ENCODE measurements around the gene MYO6.

MYO6 gene

DNA sequence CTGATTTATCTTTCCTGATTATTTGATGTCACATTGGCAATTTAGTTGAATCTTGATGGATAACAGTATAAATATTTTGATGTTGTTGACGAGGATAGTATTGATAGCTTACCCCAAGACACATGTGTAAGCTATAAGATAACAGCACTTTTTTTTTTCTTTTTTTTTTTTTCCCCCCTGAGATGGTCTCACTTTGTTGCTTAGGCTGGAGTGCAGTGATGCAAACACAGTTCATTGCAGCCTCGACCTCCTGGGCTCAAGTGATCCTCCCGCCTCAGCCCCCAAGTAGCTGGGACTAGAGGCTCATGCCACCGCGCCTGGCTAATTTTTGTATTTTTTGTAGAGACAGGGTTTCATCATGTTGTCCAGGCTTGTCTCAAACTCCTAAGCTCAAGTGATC is 21.8 kb downstream of the MYO6 start:
- no peak for ATAC-seq
- TF ChIP-seq CSDC2 (CRISPR knock-in tag; IDR thresholded peaks at IDR 0.05) (no peak), ZC3H10 (CRISPR knock-in tag; IDR thresholded peaks at IDR 0.05) (no peak), ISL1 (CRISPR knock-in tag; IDR thresholded peaks at IDR 0.05) (no peak), GLIS3 (CRISPR knock-in tag; IDR thresholded peaks at IDR 0.05) (no peak), ARNTL (CRISPR knock-in tag; IDR thresholded peaks at IDR 0.05; ENCODE audit: borderline replicate concordance, low read depth) (no peak), ZFP30 (CRISPR knock-in tag; IDR thresholded peaks at IDR 0.05) (no peak), ZFP3 (CRISPR knock-in tag; IDR thresholded peaks at IDR 0.05) (no peak), TCF4 (CRISPR knock-in tag; IDR thresholded peaks at IDR 0.05; ENCODE audit: borderline replicate concordance) (no peak), ZNF8 (CRISPR knock-in tag; IDR thresholded peaks at IDR 0.05) (no peak), SNAI2 (CRISPR knock-in tag; IDR thresholded peaks at IDR 0.05) (no peak), OSR1 (CRISPR knock-in tag; IDR thresholded peaks at IDR 0.05) (no peak), ZNF565 (CRISPR knock-in tag; conservative IDR thresholded peaks at IDR 0.05; ENCODE audit: low read depth) (no peak), RARB (CRISPR knock-in tag; IDR thresholded peaks at IDR 0.05) (no peak)
- TF ChIP-seq, protein P1, sequence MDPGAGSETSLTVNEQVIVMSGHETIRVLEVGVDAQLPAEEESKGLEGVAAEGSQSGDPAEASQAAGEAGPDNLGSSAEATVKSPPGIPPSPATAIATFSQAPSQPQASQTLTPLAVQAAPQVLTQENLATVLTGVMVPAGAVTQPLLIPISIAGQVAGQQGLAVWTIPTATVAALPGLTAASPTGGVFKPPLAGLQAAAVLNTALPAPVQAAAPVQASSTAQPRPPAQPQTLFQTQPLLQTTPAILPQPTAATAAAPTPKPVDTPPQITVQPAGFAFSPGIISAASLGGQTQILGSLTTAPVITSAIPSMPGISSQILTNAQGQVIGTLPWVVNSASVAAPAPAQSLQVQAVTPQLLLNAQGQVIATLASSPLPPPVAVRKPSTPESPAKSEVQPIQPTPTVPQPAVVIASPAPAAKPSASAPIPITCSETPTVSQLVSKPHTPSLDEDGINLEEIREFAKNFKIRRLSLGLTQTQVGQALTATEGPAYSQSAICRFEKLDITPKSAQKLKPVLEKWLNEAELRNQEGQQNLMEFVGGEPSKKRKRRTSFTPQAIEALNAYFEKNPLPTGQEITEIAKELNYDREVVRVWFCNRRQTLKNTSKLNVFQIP (CRISPR knock-in tag; IDR thresholded peaks at IDR 0.05; ENCODE audit: borderline replicate concordance, low read depth): no peak
- TF ChIP-seq, protein P2, sequence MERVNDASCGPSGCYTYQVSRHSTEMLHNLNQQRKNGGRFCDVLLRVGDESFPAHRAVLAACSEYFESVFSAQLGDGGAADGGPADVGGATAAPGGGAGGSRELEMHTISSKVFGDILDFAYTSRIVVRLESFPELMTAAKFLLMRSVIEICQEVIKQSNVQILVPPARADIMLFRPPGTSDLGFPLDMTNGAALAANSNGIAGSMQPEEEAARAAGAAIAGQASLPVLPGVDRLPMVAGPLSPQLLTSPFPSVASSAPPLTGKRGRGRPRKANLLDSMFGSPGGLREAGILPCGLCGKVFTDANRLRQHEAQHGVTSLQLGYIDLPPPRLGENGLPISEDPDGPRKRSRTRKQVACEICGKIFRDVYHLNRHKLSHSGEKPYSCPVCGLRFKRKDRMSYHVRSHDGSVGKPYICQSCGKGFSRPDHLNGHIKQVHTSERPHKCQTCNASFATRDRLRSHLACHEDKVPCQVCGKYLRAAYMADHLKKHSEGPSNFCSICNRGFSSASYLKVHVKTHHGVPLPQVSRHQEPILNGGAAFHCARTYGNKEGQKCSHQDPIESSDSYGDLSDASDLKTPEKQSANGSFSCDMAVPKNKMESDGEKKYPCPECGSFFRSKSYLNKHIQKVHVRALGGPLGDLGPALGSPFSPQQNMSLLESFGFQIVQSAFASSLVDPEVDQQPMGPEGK (CRISPR knock-in tag; IDR thresholded peaks at IDR 0.05; ENCODE audit: borderline replicate concordance): no peak
- TF ChIP-seq, protein P3, sequence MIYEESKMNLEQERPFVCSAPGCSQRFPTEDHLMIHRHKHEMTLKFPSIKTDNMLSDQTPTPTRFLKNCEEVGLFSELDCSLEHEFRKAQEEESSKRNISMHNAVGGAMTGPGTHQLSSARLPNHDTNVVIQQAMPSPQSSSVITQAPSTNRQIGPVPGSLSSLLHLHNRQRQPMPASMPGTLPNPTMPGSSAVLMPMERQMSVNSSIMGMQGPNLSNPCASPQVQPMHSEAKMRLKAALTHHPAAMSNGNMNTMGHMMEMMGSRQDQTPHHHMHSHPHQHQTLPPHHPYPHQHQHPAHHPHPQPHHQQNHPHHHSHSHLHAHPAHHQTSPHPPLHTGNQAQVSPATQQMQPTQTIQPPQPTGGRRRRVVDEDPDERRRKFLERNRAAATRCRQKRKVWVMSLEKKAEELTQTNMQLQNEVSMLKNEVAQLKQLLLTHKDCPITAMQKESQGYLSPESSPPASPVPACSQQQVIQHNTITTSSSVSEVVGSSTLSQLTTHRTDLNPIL (CRISPR knock-in tag; IDR thresholded peaks at IDR 0.05; ENCODE audit: low read depth): no peak
- TF ChIP-seq, protein P4, sequence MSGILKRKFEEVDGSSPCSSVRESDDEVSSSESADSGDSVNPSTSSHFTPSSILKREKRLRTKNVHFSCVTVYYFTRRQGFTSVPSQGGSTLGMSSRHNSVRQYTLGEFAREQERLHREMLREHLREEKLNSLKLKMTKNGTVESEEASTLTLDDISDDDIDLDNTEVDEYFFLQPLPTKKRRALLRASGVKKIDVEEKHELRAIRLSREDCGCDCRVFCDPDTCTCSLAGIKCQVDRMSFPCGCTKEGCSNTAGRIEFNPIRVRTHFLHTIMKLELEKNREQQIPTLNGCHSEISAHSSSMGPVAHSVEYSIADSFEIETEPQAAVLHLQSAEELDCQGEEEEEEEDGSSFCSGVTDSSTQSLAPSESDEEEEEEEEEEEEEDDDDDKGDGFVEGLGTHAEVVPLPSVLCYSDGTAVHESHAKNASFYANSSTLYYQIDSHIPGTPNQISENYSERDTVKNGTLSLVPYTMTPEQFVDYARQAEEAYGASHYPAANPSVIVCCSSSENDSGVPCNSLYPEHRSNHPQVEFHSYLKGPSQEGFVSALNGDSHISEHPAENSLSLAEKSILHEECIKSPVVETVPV (CRISPR knock-in tag; IDR thresholded peaks at IDR 0.05): no peak
- TF ChIP-seq, protein P5, sequence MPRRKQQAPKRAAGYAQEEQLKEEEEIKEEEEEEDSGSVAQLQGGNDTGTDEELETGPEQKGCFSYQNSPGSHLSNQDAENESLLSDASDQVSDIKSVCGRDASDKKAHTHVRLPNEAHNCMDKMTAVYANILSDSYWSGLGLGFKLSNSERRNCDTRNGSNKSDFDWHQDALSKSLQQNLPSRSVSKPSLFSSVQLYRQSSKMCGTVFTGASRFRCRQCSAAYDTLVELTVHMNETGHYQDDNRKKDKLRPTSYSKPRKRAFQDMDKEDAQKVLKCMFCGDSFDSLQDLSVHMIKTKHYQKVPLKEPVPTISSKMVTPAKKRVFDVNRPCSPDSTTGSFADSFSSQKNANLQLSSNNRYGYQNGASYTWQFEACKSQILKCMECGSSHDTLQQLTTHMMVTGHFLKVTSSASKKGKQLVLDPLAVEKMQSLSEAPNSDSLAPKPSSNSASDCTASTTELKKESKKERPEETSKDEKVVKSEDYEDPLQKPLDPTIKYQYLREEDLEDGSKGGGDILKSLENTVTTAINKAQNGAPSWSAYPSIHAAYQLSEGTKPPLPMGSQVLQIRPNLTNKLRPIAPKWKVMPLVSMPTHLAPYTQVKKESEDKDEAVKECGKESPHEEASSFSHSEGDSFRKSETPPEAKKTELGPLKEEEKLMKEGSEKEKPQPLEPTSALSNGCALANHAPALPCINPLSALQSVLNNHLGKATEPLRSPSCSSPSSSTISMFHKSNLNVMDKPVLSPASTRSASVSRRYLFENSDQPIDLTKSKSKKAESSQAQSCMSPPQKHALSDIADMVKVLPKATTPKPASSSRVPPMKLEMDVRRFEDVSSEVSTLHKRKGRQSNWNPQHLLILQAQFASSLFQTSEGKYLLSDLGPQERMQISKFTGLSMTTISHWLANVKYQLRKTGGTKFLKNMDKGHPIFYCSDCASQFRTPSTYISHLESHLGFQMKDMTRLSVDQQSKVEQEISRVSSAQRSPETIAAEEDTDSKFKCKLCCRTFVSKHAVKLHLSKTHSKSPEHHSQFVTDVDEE (CRISPR knock-in tag; IDR thresholded peaks at IDR 0.05): no peak

DNA sequence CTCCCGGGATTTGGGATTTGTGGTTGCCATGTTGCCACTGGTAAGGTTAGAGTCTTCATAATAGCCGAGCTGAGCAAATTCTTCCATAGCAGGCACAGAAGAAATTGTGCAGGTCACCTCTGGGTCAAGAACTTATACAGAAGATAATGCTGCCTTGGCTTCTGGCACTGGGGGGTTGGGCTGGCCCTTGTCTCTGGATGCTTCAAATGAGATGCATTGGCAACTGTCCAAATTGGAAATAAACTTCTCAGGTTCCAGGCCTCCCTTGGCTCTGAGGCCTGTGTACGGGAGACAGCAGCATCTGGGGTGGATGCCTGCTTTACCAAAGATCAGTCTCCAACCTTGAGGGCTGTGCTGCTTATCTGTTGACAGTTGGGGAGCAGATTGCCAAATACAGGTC is 26.2 kb downstream of the MYO6 start:
- ATAC-seq: peak; percentile 96
- no peak for TF ChIP-seq ZC3H10 (CRISPR knock-in tag; IDR thresholded peaks at IDR 0.05)
- TF ChIP-seq BACH2 (CRISPR knock-in tag; IDR thresholded peaks at IDR 0.05; ENCODE audit: borderline replicate concordance): no peak
- no peak for TF ChIP-seq RARB (CRISPR knock-in tag; IDR thresholded peaks at IDR 0.05)
- no peak for TF ChIP-seq SNAI2 (CRISPR knock-in tag; IDR thresholded peaks at IDR 0.05)
- no peak for TF ChIP-seq TCF4 (CRISPR knock-in tag; IDR thresholded peaks at IDR 0.05; ENCODE audit: borderline replicate concordance)
- TF ChIP-seq PPARA (CRISPR knock-in tag; IDR thresholded peaks at IDR 0.05; ENCODE audit: borderline replicate concordance): no peak
- no peak for TF ChIP-seq ZNF70 (CRISPR knock-in tag; IDR thresholded peaks at IDR 0.05)
- no peak for TF ChIP-seq OSR1 (CRISPR knock-in tag; IDR thresholded peaks at IDR 0.05)
- no peak for TF ChIP-seq ZFP30 (CRISPR knock-in tag; IDR thresholded peaks at IDR 0.05)
- TF ChIP-seq ZNF565 (CRISPR knock-in tag; conservative IDR thresholded peaks at IDR 0.05; ENCODE audit: low read depth): no peak
- no peak for TF ChIP-seq CSDC2 (CRISPR knock-in tag; IDR thresholded peaks at IDR 0.05)
- no peak for TF ChIP-seq TOX (CRISPR knock-in tag; IDR thresholded peaks at IDR 0.05; ENCODE audit: borderline replicate concordance)
- no peak for TF ChIP-seq ISL1 (CRISPR knock-in tag; IDR thresholded peaks at IDR 0.05)
- TF ChIP-seq, protein P5 (CRISPR knock-in tag; IDR thresholded peaks at IDR 0.05): no peak
- TF ChIP-seq, protein P3 (CRISPR knock-in tag; IDR thresholded peaks at IDR 0.05; ENCODE audit: low read depth): no peak
- no peak for TF ChIP-seq ESRRG (CRISPR knock-in tag; IDR thresholded peaks at IDR 0.05)
- no peak for TF ChIP-seq ZNF8 (CRISPR knock-in tag; IDR thresholded peaks at IDR 0.05)
- no peak for TF ChIP-seq ZFP3 (CRISPR knock-in tag; IDR thresholded peaks at IDR 0.05)
- no peak for TF ChIP-seq ARNTL (CRISPR knock-in tag; IDR thresholded peaks at IDR 0.05; ENCODE audit: borderline replicate concordance, low read depth)
- TF ChIP-seq, protein P4 (CRISPR knock-in tag; IDR thresholded peaks at IDR 0.05): no peak
